ENCODE measurements around the gene TMEM256. TPM values are rescaled to one million over a fixed set of nuclear protein-coding genes. Genes with fewer than 3 reads are reported as not detected.

The TMEM256 gene
- total and polyA plus RNA-seq, 2 donors (not counting 3 experiments of a cell fraction or from before 2014, with no cell fraction given): 67.4 to 148 TPM

GRCh38 chr17:7357381-7357780 is 46.5 kb downstream of the TMEM256 start:
- Histone ChIP-seq H3K9ac (replicated peaks; ENCODE audit: extremely low read depth, insufficient read depth, low read length) (no peak overlapping the region), H3K4me2 (ENCODE audit: insufficient read depth, low read length) (no peak overlapping the region), H2AFZ (ENCODE audit: low read depth, low read length) (no peak overlapping the region), H3K9me1 (replicated peaks; ENCODE audit: control insufficient read depth, extremely low read depth, insufficient read depth, low read length) (no peaks in the 10 kb centered on the region), H4K20me1 (replicated peaks; ENCODE audit: control insufficient read depth, extremely low read depth, insufficient read depth, low read length) (no peaks in the 10 kb centered on the region), H3K27ac (ENCODE audit: insufficient read depth, low read depth, low read length) (no peak overlapping the region), H3K4me1 (ENCODE audit: control insufficient read depth, extremely low read depth, insufficient read depth, low read length) (peaks cover 3% of the 10 kb centered on the region), H3K79me2 (ENCODE audit: control insufficient read depth, insufficient read depth, low read length) (no peaks in the 10 kb centered on the region), H3K9me3 (replicated peaks; ENCODE audit: control insufficient read depth, insufficient read depth, low read length) (no peaks in the 10 kb centered on the region), H3K4me3 (replicated peaks in 1 of 3; ENCODE audit: insufficient read depth in 1 of 3, low read depth in 1 of 3, low read length in 3 of 3) (no peak overlapping the region), H3K36me3 (ENCODE audit: control insufficient read depth in 2 of 2, extremely low read depth in 1 of 2, insufficient read depth in 2 of 2, low read length in 2 of 2) (no peaks in the 10 kb centered on the region), H3K27me3 (ENCODE audit: control insufficient read depth in 2 of 2, insufficient read depth in 2 of 2, low read length in 2 of 2) (no peaks in the 10 kb centered on the region)
- ChIA-PET POLR2A (no interaction called here), CTCF (interaction anchor here (1.3 kb wide), 1 partner anchor 203 kb away, joined by 10 read pairs; no protein-coding TSS in a partner anchor)
- TF ChIP-seq POLR2A (IDR thresholded peaks at IDR 0.05; ENCODE audit: low read depth, low read length): no peak
- TF ChIP-seq EZH2 (IDR thresholded peaks at IDR 0.05; ENCODE audit: borderline replicate concordance, low read depth, low read length, severe bottlenecking): no peak
- no peak for TF ChIP-seq MYC (IDR thresholded peaks at IDR 0.05; ENCODE audit: low read depth, low read length)
- no peak for TF ChIP-seq JUN (IDR thresholded peaks at IDR 0.05; ENCODE audit: borderline replicate concordance, insufficient read depth, insufficient read length, low read depth)
- TF ChIP-seq, protein P1, sequence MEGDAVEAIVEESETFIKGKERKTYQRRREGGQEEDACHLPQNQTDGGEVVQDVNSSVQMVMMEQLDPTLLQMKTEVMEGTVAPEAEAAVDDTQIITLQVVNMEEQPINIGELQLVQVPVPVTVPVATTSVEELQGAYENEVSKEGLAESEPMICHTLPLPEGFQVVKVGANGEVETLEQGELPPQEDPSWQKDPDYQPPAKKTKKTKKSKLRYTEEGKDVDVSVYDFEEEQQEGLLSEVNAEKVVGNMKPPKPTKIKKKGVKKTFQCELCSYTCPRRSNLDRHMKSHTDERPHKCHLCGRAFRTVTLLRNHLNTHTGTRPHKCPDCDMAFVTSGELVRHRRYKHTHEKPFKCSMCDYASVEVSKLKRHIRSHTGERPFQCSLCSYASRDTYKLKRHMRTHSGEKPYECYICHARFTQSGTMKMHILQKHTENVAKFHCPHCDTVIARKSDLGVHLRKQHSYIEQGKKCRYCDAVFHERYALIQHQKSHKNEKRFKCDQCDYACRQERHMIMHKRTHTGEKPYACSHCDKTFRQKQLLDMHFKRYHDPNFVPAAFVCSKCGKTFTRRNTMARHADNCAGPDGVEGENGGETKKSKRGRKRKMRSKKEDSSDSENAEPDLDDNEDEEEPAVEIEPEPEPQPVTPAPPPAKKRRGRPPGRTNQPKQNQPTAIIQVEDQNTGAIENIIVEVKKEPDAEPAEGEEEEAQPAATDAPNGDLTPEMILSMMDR (IDR thresholded peaks at IDR 0.05; ENCODE audit: extremely low read depth in 1 of 2, insufficient read depth in 1 of 2, low read depth in 1 of 2, low read length in 2 of 2): no peak
- TF ChIP-seq, protein P2, sequence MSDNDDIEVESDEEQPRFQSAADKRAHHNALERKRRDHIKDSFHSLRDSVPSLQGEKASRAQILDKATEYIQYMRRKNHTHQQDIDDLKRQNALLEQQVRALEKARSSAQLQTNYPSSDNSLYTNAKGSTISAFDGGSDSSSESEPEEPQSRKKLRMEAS (IDR thresholded peaks at IDR 0.05; ENCODE audit: insufficient read depth, insufficient read length): no peak
- TF ChIP-seq POLR2AphosphoS5 (IDR thresholded peaks at IDR 0.05; ENCODE audit: insufficient read depth, low read depth, low read length): no peak
- no peak for TF ChIP-seq FOS (IDR thresholded peaks at IDR 0.05; ENCODE audit: borderline replicate concordance, insufficient read depth, low read length)
- no peak for TF ChIP-seq GATA2 (IDR thresholded peaks at IDR 0.05; ENCODE audit: insufficient read depth, insufficient read length, low read depth, low read length)
- FAIRE-seq: no peak
- dilution Hi-C loops (cut with MboI; ENCODE audit: extremely low pct_ligation_motif_present, low sequenced_read_pairs): no loop called here
- no TSS peak for BruUV-seq (replicated peaks)
- no peak for DNase-seq (ENCODE audit: low read depth, low spot score)
- intact Hi-C loops (cut with micrococcal nuclease): loop anchor here (2.0 to 5.0 kb wide), 2 partner anchors 35 to 139 kb away; partner anchors contain the start of gene PLSCR3

Data from endothelial cell of umbilical vein (primary cell).